Osteoblast (primary cell): ENCODE results near the gene KAT6B. TPM values are rescaled to one million over a fixed set of nuclear protein-coding genes. Genes with fewer than 3 reads are reported as not detected.

Experiments used
- DNase-seq: peaks from one replicate; pipeline ENCODE4 v3.0.0; 2011; ENCODE audit warnings: low spot score, mixed read lengths; ENCODE audit not compliant: insufficient read length; ENCODE audit errors: missing footprints
- H2AFZ ChIP-seq: 2 replicates; pipeline ENCODE4 v1.6.0; 2011; ENCODE audit warnings: mild to moderate bottlenecking, low read length
- H3K27ac ChIP-seq: 2 replicates; pipeline ENCODE4 v1.5.1; 2011; ENCODE audit warnings: mild to moderate bottlenecking, low read depth, low read length, moderate library complexity
- H3K27me3 ChIP-seq: 2 replicates; pipeline ENCODE4 v1.6.0; 2012; ENCODE audit warnings: mild to moderate bottlenecking, control low read depth, inconsistent platforms, low read length, moderate library complexity; ENCODE audit not compliant: insufficient read depth
- H3K36me3 ChIP-seq: 2 replicates; pipeline ENCODE4 v1.5.1; 2011; ENCODE audit warnings: mild to moderate bottlenecking, low read length, control low read depth, moderate library complexity; ENCODE audit not compliant: insufficient read depth
- H3K4me1 ChIP-seq: 2 replicates; pipeline ENCODE4 v1.5.1; 2011; ENCODE audit warnings: mild to moderate bottlenecking, low read length, control low read depth, moderate library complexity; ENCODE audit not compliant: insufficient read depth
- H3K4me2 ChIP-seq: 2 replicates; pipeline ENCODE4 v1.6.0; 2011; ENCODE audit warnings: mild to moderate bottlenecking, low read length; ENCODE audit not compliant: insufficient read depth
- H3K4me3 ChIP-seq: fragments of 200-600 bp; sonication (generic); 3 replicates; pipeline ENCODE4 v1.5.1; 2012; ENCODE audit warnings: mild to moderate bottlenecking, low read length, inconsistent platforms; ENCODE audit not compliant: insufficient read depth
- H3K79me2 ChIP-seq: 2 replicates; pipeline ENCODE4 v1.6.0; 2012; ENCODE audit warnings: mild to moderate bottlenecking, low read length, control low read depth, inconsistent platforms; ENCODE audit not compliant: insufficient read depth
- H3K9me3 ChIP-seq: 2 replicates; pipeline ENCODE4 v1.5.1; 2011; ENCODE audit warnings: low read depth, low read length, control low read depth
- H4K20me1 ChIP-seq: 2 replicates; pipeline ENCODE4 v1.6.0; 2012; ENCODE audit warnings: mild to moderate bottlenecking, low read length, control low read depth; ENCODE audit not compliant: insufficient read depth
- CTCF ChIP-seq: IDR thresholded peaks from 2 replicates; pipeline ENCODE4 v1.5.1; 2011; ENCODE audit warnings: mild to moderate bottlenecking, low read depth, low read length, moderate library complexity; ENCODE audit errors: extremely low read depth
- total RNA-seq: library from RNA; depleted of rRNA; stranded (reverse); fragments of >200 nt; gene quantifications from 2 replicates; pipeline ENCODE4 v1.2.3, GENCODE V29; 2012

The KAT6B gene
- total RNA-seq, 1 donor = 24.6 TPM

- H3K4me2 ChIP-seq = no peak overlapping the region
- H4K20me1 ChIP-seq = peaks cover 42% of the 10 kb centered on the region
- no peak overlapping the region for H2AFZ ChIP-seq
- peaks cover 64% of the 10 kb centered on the region for H3K79me2 ChIP-seq
- H3K4me3 ChIP-seq = no peak overlapping the region
- H3K4me1 ChIP-seq = peaks cover 8% of the 10 kb centered on the region
- no peak for DNase-seq
- no peak overlapping the region for H3K27ac ChIP-seq
- no peaks in the 10 kb centered on the region for H3K27me3 ChIP-seq
- H3K9me3 ChIP-seq = no peaks in the 10 kb centered on the region
- no peaks in the 10 kb centered on the region for H3K36me3 ChIP-seq
- TF ChIP-seq CTCF = no peak
Measured at GRCh38 chr10:74901867-74902450, 75.6 kb downstream of the KAT6B start.

GRCh38 chr10:74903491-74903890, 77.1 kb downstream of the KAT6B start:
- peaks cover 2% of the 10 kb centered on the region for H3K4me1 ChIP-seq
- no peak for DNase-seq
- peaks cover 62% of the 10 kb centered on the region for H3K79me2 ChIP-seq
- no peak overlapping the region for H3K27ac ChIP-seq
- H3K27me3 ChIP-seq = no peaks in the 10 kb centered on the region
- no peaks in the 10 kb centered on the region for H3K9me3 ChIP-seq
- H2AFZ ChIP-seq = no peak overlapping the region
- H4K20me1 ChIP-seq = peaks cover 44% of the 10 kb centered on the region
- no peak overlapping the region for H3K4me2 ChIP-seq
- no peak overlapping the region for H3K4me3 ChIP-seq
- H3K36me3 ChIP-seq = no peaks in the 10 kb centered on the region
- no peak for TF ChIP-seq CTCF

- no peaks in the 10 kb centered on the region for H3K9me3 ChIP-seq
- no peak for TF ChIP-seq CTCF
- peaks cover 7% of the 10 kb centered on the region for H3K4me1 ChIP-seq
- DNase-seq = no peak
- H3K4me2 ChIP-seq = no peak overlapping the region
- no peak overlapping the region for H2AFZ ChIP-seq
- no peak overlapping the region for H3K27ac ChIP-seq
- H4K20me1 ChIP-seq = peaks cover 44% of the 10 kb centered on the region
- H3K4me3 ChIP-seq = no peak overlapping the region
- peaks cover 52% of the 10 kb centered on the region for H3K79me2 ChIP-seq
- no peaks in the 10 kb centered on the region for H3K36me3 ChIP-seq
- no peaks in the 10 kb centered on the region for H3K27me3 ChIP-seq
Measured at GRCh38 chr10:74906611-74907198, 80.3 kb downstream of the KAT6B start.

GRCh38 chr10:74909670-74910069, 83.3 kb downstream of the KAT6B start:
- DNase-seq = no peak
- no peak for TF ChIP-seq CTCF
- no peak overlapping the region for H3K27ac ChIP-seq
- no peaks in the 10 kb centered on the region for H3K27me3 ChIP-seq
- no peak overlapping the region for H3K4me2 ChIP-seq
- no peak overlapping the region for H2AFZ ChIP-seq
- peaks cover 44% of the 10 kb centered on the region for H3K79me2 ChIP-seq
- no peak overlapping the region for H3K4me3 ChIP-seq
- peaks cover 28% of the 10 kb centered on the region for H4K20me1 ChIP-seq
- H3K4me1 ChIP-seq = peaks cover 7% of the 10 kb centered on the region
- no peaks in the 10 kb centered on the region for H3K36me3 ChIP-seq
- H3K9me3 ChIP-seq = no peaks in the 10 kb centered on the region
